ENCODE data around the gene STOM. TPM values are rescaled to one million over a fixed set of nuclear protein-coding genes. Genes with fewer than 3 reads are reported as not detected.

STOM gene
- total RNA-seq, 2 experiments from 2014 or later, result 34.7 to 44.5 TPM

DNA sequence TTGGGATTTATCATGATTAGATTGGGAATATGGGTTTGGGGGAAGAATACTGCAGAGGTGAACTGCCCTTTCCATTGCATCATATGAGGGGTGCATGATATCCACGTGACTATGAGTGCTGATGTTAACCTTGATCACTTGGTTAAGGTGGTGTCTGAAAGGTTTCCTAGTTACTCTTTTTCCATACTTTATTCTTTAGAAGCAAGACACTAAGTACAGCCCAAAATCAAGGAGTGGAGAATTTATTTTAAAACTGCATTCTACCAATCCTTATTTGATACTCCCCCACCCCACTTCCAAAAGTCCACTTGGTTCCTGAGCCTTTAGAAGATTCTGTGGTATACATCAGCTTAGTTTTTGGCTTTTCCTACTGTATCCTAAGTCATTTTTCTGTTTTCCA, 20.3 kb upstream of the STOM start:
- Mint-ChIP-seq H3K27me3 (no peaks in the 10 kb centered on the region), H3K36me3 (ENCODE audit: low read depth) (no peaks in the 10 kb centered on the region), H3K27ac (no peak overlapping the region), H3K4me3 (no peak overlapping the region), H3K4me1 (peaks cover 7% of the 10 kb centered on the region), H3K9me3 (ENCODE audit: low read depth) (no peaks in the 10 kb centered on the region)
- CTCF ChIA-PET, result interaction anchor here (0.7 to 1.9 kb wide), 3 partner anchors 9 to 70 kb away, joined by 4 to 10 read pairs (median 7); no protein-coding TSS in a partner anchor
- POLR2A ChIA-PET, result no interaction called here
- no peak for ATAC-seq
- no peak for DNase-seq
- intact Hi-C loops (cut with DNase I, micrococcal nuclease), result no loop called here

DNA sequence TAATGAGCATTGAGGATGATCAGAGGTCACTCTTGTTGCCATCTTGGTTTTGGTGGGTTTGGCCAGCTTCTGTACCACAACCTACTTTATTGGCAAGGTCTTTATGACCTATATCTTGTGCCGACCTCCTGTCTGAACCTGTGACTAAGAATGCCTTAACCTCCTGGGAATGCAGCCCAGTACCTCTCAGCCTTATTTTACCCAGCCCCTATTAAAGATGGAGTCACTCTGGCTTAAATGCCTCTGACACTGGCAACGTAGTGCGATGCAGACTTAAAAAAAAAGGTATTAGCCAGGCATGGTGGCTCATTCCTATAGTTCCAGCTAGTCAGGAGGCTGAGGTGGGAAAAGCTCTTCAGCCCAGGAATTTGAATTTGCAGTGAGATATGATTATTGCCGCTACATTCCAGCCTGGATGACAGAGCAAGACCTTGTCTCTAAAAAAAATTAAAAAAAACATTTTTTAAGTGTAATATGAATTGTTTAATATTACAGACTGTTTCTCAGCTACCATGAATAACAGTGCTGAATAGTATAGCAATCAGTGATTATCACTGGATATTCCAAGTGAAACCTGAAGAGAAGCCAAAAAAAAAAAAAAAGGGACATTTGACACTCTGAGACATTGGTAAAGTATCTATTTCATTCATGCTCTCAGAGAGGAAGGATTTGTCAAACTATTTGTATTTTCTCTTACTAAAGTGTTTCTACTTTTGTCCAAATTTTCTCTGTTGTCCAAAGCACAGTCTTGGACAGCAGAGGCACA, 18.3 kb upstream of the STOM start:
- DNase-seq (no peak), ATAC-seq (no peak)
- ChIA-PET CTCF (interaction anchor here (1.0 to 1.1 kb wide), 2 partner anchors 11 to 12 kb away, joined by 3 to 4 read pairs; no protein-coding TSS in a partner anchor), POLR2A (no interaction called here)
- Mint-ChIP-seq H3K9me3 (ENCODE audit: low read depth) (no peaks in the 10 kb centered on the region), H3K4me3 (no peak overlapping the region), H3K27me3 (peaks cover 2% of the 10 kb centered on the region), H3K27ac (no peak overlapping the region), H3K4me1 (peaks cover 4% of the 10 kb centered on the region), H3K36me3 (ENCODE audit: low read depth) (no peaks in the 10 kb centered on the region)
- intact Hi-C loops (cut with DNase I, micrococcal nuclease), result no loop called here

DNA sequence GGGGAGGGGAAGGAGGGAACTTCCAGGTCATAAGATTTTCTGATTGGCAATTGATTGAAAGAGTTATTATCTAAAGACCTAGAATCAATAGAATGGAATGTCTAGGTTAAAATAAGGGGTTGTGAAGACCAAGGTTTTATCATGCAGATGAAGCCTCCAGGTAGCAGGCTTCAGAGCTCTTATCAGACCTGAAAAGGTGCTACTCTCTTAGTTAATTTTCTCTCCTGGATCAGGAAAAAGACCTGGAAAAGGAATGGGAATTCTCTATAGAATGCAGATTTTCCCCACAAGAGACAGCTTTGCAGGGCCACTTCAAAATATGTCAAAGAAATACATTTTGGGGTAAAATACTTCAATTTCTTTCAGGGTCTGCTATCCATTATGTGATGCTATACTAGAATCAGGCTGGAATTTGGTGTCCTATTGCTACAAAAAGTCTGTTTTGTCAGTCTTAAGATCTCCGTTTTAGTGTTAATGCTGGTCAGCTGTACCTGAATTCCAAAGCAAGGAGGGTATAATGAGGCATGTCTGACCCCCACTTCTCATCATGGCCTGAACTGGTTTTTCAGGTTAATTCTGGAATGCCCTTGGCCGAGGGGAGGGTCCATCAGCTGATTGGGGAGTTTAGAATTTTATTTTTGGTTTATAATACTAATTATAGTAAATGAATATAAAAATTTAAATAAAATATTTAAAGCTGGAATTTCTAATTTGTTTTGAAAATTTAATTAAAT, 16.6 kb upstream of the STOM start:
- ChIA-PET CTCF (interaction anchor here (0.6 to 3.1 kb wide), 3 partner anchors 12 to 66 kb away, joined by 3 to 15 read pairs (median 13); no protein-coding TSS in a partner anchor), POLR2A (no interaction called here)
- H3K27me3 Mint-ChIP-seq, result peaks cover 2% of the 10 kb centered on the region
- intact Hi-C loops (cut with DNase I, micrococcal nuclease), result no loop called here
- H3K4me3 Mint-ChIP-seq, result no peak overlapping the region
- no peaks in the 10 kb centered on the region for H3K4me1 Mint-ChIP-seq
- no peak overlapping the region for H3K27ac Mint-ChIP-seq
- H3K36me3 Mint-ChIP-seq (ENCODE audit: low read depth), result no peaks in the 10 kb centered on the region
- no peak for ATAC-seq
- no peaks in the 10 kb centered on the region for H3K9me3 Mint-ChIP-seq (ENCODE audit: low read depth)
- no peak for DNase-seq

DNA sequence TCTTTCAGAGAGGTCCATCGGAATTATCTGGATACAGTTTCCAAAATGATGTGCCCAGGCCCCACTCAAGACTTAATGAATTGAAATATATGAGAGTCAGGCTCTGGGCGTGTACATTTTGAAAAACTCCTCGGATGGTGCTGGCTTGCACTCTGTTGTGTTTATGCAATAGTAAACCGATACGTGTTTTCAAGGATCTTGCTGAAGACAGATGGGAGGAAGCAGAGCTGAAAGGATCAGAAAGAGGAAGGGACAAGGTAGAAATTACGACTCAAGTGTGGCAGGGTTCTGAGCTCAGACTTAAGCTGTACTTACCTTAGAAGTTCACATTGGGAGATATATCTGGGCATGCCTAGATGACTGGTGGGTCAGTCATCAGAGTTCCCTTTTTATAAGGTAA, 13.7 kb upstream of the STOM start:
- Mint-ChIP-seq H3K4me3 (no peak overlapping the region), H3K36me3 (ENCODE audit: low read depth) (no peaks in the 10 kb centered on the region), H3K4me1 (no peaks in the 10 kb centered on the region), H3K27ac (no peak overlapping the region), H3K27me3 (peaks cover 2% of the 10 kb centered on the region), H3K9me3 (ENCODE audit: low read depth) (no peaks in the 10 kb centered on the region)
- intact Hi-C loops (cut with DNase I, micrococcal nuclease), result no loop called here
- ChIA-PET POLR2A (no interaction called here), CTCF (no interaction called here)
- DNase-seq (no peak), ATAC-seq (no peak)

DNA sequence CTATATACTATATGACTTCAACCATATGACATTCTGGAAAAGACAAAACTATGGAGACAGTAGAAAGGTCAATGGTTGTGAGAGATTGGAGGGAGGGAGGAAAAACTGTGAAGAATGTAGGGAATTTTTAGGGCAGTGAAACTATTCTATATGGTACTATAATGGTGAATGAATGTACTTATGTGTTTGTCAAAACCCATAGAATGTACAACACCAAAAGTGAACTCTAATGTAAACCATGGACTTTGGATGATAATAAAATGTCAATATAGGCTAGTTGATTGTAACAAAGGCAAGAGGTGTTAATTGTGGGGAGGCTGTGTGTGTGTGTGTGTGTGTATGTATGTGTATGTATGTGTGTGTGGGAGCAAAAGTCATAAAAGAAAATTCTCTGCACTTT, 10.8 kb upstream of the STOM start:
- ATAC-seq, result no peak
- H3K27ac Mint-ChIP-seq, result no peak overlapping the region
- intact Hi-C loops (cut with DNase I, micrococcal nuclease), result no loop called here
- H3K4me1 Mint-ChIP-seq, result no peaks in the 10 kb centered on the region
- peaks cover 2% of the 10 kb centered on the region for H3K27me3 Mint-ChIP-seq
- peaks cover 4% of the 10 kb centered on the region for H3K36me3 Mint-ChIP-seq (ENCODE audit: low read depth)
- H3K4me3 Mint-ChIP-seq, result no peak overlapping the region
- no peaks in the 10 kb centered on the region for H3K9me3 Mint-ChIP-seq (ENCODE audit: low read depth)
- DNase-seq, result no peak
- ChIA-PET POLR2A (no interaction called here), CTCF (interaction anchor here (0.7 to 2.1 kb wide), 6 partner anchors 17 to 167 kb away, joined by 3 to 10 read pairs (median 4); no protein-coding TSS in a partner anchor)

DNA sequence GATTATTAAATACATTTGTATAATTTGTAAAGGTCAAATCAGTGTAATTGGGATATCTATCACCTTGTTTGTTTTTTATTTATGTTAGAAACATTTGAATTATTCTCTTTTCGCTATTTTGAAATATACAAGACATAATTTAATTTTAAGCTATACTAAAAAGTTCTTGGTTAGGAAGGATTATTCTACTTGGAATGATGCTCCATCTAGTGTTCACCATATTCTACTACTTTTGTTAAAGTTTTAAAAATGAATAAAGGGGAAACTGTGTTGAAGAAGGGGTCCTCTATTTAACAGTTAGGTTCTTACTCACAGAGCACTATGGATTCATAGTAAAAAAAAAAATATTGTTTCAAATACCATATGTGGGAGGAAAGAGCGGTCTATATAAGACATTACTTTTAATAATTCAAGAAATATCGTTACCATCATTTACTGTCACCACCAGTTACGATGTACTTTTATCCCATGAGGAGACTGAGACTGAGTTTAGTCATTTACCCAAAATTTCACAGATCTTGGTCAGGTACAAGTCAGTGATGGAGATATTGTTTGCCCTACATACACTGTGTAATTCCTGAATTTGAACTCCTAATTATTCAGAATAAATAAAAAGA, 6.3 kb upstream of the STOM start:
- Mint-ChIP-seq H3K27me3 (no peaks in the 10 kb centered on the region), H3K36me3 (ENCODE audit: low read depth) (peaks cover 4% of the 10 kb centered on the region), H3K4me1 (no peaks in the 10 kb centered on the region), H3K9me3 (ENCODE audit: low read depth) (no peaks in the 10 kb centered on the region), H3K4me3 (no peak overlapping the region), H3K27ac (no peak overlapping the region)
- ATAC-seq (no peak), DNase-seq (no peak)
- intact Hi-C loops (cut with DNase I, micrococcal nuclease), result loop anchor here (1.0 kb wide), 1 partner anchor 56 kb away; no protein-coding TSS in a partner anchor
- ChIA-PET CTCF (interaction anchor here (1.0 to 2.1 kb wide), 5 partner anchors 22 to 59 kb away, joined by 3 to 22 read pairs (median 8); no protein-coding TSS in a partner anchor), POLR2A (no interaction called here)

DNA sequence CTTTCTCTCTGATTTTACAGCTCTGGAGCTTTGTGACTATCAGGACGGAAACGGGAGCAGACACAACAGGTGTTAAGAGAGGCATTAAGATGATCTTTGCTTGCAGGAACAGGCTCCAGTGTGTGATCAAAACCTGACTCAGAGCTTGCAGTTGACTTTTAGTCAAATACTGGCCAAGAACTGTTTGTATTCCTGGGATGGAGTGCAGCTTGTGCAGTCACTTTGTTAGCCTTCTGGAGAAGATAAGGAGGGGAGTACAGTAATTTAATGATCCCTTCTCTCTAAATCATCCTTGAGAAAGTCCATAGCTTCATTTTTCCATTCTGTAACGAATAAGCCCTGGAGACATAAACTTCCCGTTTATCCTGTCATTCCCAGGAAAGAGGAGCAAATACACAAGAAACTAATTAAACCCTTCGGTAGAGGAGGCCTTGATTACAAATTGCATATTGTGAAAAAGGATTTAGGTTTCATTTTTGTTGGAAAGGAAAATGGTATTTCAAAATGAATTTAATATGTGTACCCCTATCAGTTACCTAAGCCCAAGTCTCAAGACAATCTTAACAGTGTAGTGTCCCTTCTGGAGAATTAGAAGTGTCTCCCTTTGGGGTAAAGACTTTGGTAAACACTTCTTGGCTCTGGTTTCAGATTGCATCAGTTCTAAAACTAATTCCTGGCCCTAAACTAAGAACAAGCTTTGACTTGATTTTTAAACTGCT, 3.1 kb upstream of the STOM start:
- no peak overlapping the region for H3K27ac Mint-ChIP-seq

DNA sequence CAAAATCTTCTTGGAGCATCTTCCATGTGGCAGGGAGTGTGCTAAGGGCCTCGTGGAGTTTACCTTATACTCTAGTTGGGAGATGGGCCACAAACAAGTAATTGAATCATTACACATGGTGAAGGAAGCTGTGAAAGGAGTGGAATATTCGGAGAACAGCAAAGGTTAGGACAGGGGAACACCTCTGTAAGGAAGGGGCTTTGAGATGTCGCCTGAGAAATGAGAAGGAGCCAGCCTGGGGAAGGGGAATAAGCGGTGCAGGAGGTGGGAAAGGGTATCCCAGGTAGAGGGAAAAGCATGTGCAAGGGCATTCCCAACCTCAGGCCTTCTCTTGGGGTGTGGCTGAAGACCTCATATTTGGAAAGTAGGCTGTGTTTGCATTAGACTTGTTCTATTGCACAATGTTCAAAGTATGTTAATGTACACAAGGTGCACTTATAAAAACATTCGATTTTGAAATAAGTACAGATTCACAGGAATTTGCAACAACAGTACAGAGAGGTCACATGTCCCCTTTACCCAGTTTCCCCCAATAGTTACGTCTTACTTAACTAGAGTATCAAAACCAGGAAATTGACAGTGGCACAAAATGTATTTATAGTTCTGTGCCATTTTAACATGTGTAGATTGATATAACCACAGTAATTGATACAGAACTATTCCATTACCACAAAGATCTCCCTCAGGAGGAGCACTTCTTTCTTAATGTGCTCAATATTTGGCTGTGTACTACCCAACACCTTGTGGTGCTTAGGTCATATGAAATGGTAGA, 2.4 kb upstream of the STOM start:
- DNase-seq (no peak), ATAC-seq (no peak)
- no peak overlapping the region for H3K27ac Mint-ChIP-seq
- POLR2A ChIA-PET, result no interaction called here
- peaks cover 4% of the 10 kb centered on the region for H3K36me3 Mint-ChIP-seq (ENCODE audit: low read depth)
- no peaks in the 10 kb centered on the region for H3K27me3 Mint-ChIP-seq
- H3K4me3 Mint-ChIP-seq, result no peak overlapping the region
- CTCF ChIA-PET, result interaction anchor here (0.6 to 4.2 kb wide), 4 partner anchors 27 to 201 kb away, joined by 3 to 21 read pairs (median 4); no protein-coding TSS in a partner anchor
- intact Hi-C loops (cut with DNase I, micrococcal nuclease), result loop anchor here in 1 of 2 experiments (5.0 kb wide), 1 partner anchor 660 kb away; the partner anchor contains the start of gene MEGF9
- H3K9me3 Mint-ChIP-seq (ENCODE audit: low read depth), result peaks cover 4% of the 10 kb centered on the region
- H3K4me1 Mint-ChIP-seq, result peaks cover 17% of the 10 kb centered on the region

More for the DNA sequence above, 3.1 kb upstream of the STOM start:
- Mint-ChIP-seq H3K27me3 (no peaks in the 10 kb centered on the region), H3K9me3 (ENCODE audit: low read depth) (peaks cover 4% of the 10 kb centered on the region), H3K4me3 (no peak overlapping the region), H3K36me3 (ENCODE audit: low read depth) (peaks cover 6% of the 10 kb centered on the region), H3K4me1 (peaks cover 13% of the 10 kb centered on the region)
- ATAC-seq (no peak), DNase-seq (no peak)
- POLR2A ChIA-PET, result no interaction called here
- intact Hi-C loops (cut with DNase I, micrococcal nuclease), result loop anchor here in 1 of 2 experiments (5.0 kb wide), 1 partner anchor 661 kb away; the partner anchor contains the start of gene MEGF9
- CTCF ChIA-PET, result interaction anchor here (0.6 to 4.2 kb wide), 3 partner anchors 26 to 67 kb away, joined by 3 to 21 read pairs (median 5); no protein-coding TSS in a partner anchor

DNA sequence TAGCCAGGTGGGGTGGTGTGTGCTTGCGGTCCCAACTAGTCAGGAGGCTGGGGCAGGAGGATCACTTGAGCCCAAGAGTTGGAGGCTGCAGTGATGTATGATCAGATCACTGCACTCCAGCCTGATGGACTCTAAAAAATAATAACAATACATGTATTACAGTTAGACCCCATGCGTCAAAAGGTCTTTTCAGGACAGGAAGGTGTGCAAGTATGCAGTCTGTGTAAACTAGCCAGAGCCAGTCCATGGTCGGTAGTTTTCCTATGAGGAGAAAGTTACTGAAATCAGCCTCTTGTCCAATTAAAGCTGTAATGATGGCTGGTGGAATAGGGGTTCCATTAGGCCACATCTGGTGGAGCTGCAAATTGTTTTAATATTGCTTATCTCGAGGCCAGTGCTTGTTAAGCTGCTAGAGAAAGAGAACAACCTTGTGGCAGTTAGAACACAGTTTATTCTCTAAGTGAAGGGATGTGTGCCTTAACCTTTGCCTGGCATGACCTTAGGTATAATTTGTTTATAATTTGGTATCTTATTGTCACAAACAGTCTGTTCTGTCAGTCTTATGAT, 1.5 kb upstream of the STOM start:
- ChIA-PET CTCF (interaction anchor here (0.6 to 4.2 kb wide), 3 partner anchors 22 to 200 kb away, joined by 3 to 21 read pairs (median 3); no protein-coding TSS in a partner anchor), POLR2A (interaction anchor here (0.8 kb wide), 1 partner anchor 1207 kb away, joined by 4 read pairs; no protein-coding TSS in a partner anchor)
- Mint-ChIP-seq H3K4me3 (no peak overlapping the region), H3K36me3 (ENCODE audit: low read depth) (peaks cover 4% of the 10 kb centered on the region), H3K4me1 (peaks cover 22% of the 10 kb centered on the region), H3K9me3 (ENCODE audit: low read depth) (peaks cover 4% of the 10 kb centered on the region), H3K27ac (no peak overlapping the region), H3K27me3 (no peaks in the 10 kb centered on the region)
- DNase-seq (no peak), ATAC-seq (no peak)
- intact Hi-C loops (cut with DNase I, micrococcal nuclease), result loop anchor here in 1 of 2 experiments (5.0 kb wide), 1 partner anchor 659 kb away; the partner anchor contains the start of gene MEGF9

DNA sequence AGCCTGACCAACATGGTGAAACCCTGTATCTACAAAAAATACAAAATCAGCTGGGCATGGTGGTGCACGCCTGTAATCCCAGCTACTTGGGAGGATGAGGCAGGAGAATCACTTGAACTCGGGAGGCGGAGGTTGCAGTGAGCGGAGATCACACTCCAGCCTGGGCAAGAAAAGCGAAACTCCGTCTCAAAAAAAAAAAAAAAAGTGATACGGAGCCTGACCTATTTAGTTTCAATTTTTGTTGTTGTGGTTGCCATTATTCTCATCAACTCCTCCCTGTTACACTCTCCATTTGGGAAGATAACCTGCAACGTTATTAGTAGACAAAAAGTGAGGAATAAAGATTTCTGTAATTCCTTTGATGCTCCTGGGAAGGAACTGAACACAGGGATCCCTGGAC, 1.3 kb downstream of the STOM start:
- H3K27ac Mint-ChIP-seq, result no peak overlapping the region
- intact Hi-C loops (cut with DNase I, micrococcal nuclease), result loop anchor here (1.0 to 2.0 kb wide), 2 partner anchors 15 to 32 kb away; no protein-coding TSS in a partner anchor
- peaks cover 30% of the 10 kb centered on the region for H3K4me1 Mint-ChIP-seq
- H3K27me3 Mint-ChIP-seq, result no peaks in the 10 kb centered on the region
- peak; percentile 6 for DNase-seq
- H3K9me3 Mint-ChIP-seq (ENCODE audit: low read depth), result peaks cover 4% of the 10 kb centered on the region
- ChIA-PET CTCF (interaction anchor here (0.7 to 1.1 kb wide), 4 partner anchors 9 to 162 kb away, joined by 3 to 5 read pairs (median 4); no protein-coding TSS in a partner anchor), POLR2A (interaction anchor here (0.6 to 1.0 kb wide), 2 partner anchors 8 to 30 kb away, joined by 3 read pairs; no protein-coding TSS in a partner anchor)
- peak overlapping the region; percentile 76 for H3K4me3 Mint-ChIP-seq
- ATAC-seq, result no peak
- peaks cover 4% of the 10 kb centered on the region for H3K36me3 Mint-ChIP-seq (ENCODE audit: low read depth)

All from activated CD4-positive, alpha-beta T cell treated with anti-CD3 and anti-CD28 coated beads for 36 hours (primary cell).